Nucleus accumbens (tissue), 56 donors: ENCODE data around the gene LRRC8B.
"Not testable (repeated sequence)": the region's sequence is repeated elsewhere in the genome, so short reads cannot be mapped to it uniquely, and the experiment has no call there.

Experiments used
- DNase-seq, 56 donors: peaks; one replicate each; lab custom pipeline; 2025; lab: John Stamatoyannopoulos, UW

Gene LRRC8B

DNA sequence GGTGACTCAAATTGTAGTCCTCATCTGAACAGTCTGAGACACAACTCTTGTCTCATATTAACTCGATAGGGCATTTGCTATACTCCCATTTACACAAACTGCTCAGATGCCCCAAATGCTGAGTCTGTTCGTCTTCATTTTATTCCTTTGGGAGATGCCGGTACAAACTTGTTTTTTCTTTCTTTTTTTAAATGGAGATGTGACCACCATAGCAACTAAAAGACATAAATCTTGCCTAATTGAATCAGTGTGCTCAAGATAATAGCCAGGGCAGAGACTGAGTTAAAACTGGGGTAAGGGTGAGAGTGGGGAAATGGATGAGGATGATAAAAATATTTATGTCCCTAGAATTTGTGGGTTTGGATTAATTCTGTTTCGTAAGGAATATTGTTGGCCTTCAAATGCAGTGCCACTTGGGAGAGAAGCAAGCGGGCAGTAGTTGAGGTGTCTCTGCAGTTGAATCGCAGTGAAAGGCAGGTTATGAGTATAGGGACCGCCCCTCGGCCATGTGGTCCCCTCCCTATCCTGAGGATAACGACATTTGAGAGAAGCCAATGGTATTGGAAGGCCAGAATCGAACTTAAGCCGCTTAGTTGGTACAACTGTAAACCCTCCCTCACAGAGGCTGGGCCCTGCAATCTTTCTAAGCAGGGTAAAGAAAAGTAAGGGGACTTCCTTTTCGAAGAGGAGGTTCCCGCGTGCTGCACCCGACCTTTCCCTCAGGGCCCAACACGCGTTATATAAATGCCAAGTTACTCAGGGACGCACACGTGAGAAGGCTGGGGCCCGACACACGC lies 859 bp upstream of the LRRC8B start:
- peak in 5 of 56 donors; percentile 28 to 77 (median 43) for DNase-seq

DNA sequence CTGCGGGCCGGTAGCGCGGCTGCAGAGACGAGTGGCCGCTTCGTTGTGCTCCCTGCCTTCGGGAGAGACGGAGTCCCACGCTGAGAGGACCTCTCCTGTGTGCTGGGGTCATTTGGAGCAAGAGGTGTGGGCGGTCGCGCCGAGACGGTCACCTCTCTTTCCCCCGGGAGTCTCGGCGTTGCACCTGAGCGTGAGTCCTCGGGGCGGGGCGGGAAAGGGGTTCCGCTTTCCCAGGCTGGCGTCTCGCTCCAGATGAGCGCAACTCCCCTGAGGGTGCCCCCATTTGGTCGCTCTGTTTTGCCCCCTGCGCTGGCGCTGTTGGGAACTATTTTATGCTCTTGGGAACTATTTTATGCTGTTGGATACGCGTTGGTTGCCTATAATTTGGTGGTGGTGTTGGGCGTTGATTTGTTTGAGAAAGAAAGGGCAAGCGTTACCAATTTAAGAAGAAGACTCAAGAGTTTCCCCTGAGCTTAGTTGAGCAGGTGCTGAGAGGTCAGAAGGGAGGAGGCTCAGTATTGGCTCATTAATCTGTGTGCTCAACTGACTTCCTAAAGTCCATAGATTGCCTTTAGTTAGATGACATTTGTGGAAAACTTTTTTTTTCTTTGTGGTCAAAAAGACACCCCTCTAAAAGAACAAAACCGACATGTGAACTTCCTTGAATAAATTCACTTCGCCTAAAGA lies 683 bp downstream of the LRRC8B start:
- peak in 32 of 56 donors; percentile 15 to 68 (median 50) for DNase-seq

DNA sequence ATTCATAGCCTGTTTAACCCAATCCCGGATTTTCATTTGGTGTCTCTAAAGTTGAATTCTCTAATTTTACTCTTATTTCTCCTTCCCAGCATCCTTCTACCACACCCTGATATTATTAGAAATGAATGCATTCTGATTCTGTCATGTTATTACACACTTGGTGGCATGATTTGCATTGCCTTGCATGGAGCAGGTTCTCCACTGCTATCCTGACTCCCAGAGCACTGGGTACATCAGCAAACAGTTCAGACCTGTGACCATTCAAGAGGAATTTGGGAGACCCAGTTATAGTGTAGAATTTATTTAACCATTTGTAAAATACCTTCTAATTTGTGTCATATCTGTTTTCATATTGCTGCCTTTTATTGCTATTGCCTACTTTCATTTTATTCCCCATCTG lies 2.6 kb downstream of the LRRC8B start:
- no peak for DNase-seq

DNA sequence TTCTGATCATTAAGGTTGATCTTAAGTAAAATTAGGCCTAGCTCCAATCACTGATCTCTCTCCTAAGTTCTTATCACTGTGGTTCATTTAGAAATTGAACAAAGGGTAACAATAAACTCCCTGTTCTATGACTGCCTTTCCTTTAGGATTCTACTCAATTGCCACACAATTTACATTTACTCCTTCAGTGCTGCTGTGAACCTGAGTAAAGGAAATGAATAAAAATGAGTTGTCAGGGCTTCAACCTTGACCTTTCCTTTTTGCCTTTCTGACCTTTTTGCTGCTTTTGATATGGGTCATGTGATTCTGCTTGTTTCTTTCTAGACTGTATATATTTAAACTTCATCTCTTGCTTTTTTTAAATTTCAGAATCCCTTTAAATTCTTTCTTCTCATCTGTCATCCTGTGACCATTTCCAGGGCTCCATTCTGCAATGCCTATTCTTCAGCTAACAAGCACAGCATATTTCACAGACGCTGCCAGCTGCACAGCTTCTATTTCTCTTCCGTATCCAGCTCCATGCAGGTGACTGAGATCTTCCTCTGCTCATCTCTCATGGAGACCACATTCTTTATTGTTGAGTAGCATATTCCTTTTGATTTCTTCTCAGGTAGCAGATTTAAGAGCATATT lies 3.2 kb downstream of the LRRC8B start:
- DNase-seq: no peak

DNA sequence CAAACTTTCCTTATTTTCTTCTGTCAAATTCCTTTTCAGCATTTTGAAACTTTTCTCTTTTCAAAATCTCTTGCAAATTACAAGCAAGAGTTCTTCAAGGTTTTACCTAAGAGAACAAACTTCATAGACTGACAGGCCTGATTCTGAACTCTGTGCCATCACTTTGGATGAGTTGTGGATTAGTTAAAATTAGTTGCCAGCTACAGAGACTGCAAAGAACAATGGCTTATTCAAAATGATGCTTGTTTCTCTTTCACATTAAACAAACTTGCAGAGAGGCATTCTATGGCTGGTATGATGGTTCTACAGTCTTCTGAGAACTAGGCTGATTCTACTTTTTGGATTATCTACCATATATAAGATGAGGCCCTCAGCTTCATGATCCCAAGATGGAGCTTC lies 3.8 kb downstream of the LRRC8B start:
- DNase-seq: peak in 1 of 56 donors; percentile 16

DNA sequence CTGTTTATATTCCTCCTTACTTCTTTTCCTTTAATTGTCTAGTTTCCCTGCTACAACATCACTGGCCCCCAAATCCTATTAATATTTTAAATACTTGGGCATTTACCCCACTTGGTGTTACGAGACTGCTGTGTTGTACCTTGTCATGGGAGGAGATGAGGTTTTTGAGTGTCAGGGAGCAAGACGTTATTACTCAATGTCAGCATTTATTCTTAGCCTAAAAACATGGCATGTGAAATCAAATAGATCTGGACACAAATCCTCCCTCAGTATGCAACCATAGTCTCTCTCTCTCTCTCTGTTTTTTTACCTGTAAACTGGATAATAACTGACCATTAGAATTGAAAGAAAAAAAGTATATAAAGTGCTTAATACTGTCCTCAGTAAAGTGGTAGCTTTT lies 4.6 kb downstream of the LRRC8B start:
- DNase-seq: no peak

DNA sequence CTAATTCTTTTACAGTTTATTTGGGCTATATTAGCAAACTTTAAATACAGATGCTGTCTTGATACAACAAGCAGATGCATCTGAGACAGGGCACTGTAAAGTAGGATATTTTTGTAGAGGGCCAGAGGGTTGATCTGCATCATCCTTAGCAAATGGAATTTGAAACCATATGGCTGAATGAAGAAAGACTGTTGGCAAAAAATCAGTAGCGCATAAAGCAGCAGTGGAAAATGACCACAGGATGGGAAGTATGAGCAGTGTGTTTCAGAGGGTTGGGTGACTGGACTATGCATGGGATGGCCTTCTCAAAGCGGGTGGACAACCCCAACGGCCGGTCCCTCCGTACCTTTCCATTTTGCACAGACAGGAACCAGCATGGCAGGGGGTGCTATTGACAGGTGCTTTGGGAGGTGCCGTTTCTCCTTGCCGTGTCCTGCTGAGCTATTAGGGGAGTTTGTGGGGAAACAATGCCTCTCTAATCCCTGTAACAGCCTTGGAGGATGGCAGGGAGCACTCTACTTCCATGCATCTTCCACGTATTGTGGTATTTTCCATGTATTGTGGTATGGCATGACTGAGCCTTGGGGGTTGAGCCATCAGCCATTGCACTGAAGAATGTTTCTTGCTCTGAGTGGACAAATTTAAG lies 5.9 kb downstream of the LRRC8B start:
- DNase-seq: no peak

DNA sequence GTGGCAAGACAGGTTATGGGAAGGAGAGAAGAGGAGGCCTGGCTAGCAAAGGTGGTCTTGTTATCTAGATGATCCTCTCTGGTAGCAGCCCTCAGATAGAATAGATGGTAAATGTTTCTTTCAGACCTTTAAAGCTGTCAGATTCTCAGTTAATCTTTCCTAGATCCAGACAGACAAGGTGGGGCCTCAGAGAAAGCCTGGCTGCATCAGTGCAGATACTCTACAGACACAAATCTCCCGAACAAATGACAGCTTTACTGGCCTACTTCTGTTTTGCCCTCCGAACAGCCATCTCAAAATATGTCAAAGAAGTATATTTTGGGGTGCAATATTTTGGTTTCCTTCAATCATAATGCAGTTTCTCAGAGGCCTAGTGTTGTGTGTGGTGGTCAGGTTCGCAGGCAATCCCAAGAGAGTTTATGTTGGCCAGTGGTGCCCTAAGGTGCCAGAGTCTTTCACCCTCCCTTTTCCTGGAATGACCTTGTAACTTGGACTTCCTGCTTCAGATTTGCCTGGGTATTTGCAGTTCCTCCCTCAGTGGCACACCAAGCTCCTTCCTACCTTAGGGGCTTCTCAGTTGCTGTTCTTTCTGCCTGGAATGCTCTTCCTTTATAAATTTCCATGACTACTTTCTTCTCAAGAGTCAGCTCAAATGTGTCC lies 7.0 kb downstream of the LRRC8B start:
- DNase-seq: no peak

DNA sequence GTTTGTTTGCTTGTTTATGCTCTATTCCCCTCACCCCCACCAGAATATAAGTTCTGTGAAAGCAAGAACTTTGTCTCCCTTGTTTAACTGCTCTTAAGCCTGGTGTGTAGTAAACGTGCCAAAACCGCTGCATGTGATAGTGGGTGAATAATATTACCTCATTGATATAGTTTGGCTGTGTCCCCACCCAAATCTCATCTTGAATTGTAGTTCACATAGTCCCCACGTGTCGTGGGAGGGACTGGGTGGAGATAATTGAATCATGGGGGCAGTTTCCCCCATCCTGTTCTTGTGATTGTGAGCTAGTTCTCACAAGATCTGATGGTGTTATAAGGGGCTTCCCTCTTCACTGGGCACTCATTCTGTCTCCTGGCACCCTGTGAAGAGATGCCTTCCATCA lies 7.6 kb downstream of the LRRC8B start:
- DNase-seq: no peak

DNA sequence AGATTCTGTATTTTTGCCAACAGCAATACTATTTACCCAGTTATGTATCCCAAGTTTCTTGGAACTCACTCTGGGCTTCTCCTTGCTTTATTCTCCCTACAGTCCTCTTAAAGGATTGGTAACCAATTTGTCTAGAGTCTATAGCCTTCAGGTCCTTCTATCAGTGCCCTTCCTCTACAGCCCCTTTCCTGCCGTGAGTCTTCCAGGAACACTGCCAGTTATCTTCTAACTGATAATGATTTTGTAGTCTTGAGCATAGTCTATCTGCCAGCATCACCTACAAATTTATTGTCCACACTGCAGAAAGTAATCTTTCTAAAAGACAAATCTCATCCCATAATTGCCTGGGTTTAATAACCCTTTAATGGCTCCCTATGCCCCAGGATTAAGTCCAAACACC lies 8.2 kb downstream of the LRRC8B start:
- DNase-seq: no peak

DNA sequence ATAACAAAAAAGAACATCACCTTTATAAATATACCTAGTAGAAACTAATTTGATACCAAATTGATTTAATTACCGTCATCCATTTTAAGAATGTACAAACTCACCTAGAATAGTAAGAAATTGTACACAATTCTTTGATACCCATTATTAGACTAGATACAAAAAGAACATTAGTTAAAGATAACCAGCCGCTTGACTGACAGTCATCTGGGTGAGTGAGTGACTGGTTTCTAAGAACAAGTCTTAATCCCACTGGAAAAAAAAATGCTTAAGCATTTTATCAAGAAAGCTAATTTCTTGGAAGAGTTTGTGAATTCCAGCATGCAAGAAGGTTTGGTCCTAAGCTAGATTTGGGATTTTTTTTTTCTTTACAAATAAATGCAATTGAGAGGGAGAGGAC lies 10.9 kb downstream of the LRRC8B start:
- no peak for DNase-seq

DNA sequence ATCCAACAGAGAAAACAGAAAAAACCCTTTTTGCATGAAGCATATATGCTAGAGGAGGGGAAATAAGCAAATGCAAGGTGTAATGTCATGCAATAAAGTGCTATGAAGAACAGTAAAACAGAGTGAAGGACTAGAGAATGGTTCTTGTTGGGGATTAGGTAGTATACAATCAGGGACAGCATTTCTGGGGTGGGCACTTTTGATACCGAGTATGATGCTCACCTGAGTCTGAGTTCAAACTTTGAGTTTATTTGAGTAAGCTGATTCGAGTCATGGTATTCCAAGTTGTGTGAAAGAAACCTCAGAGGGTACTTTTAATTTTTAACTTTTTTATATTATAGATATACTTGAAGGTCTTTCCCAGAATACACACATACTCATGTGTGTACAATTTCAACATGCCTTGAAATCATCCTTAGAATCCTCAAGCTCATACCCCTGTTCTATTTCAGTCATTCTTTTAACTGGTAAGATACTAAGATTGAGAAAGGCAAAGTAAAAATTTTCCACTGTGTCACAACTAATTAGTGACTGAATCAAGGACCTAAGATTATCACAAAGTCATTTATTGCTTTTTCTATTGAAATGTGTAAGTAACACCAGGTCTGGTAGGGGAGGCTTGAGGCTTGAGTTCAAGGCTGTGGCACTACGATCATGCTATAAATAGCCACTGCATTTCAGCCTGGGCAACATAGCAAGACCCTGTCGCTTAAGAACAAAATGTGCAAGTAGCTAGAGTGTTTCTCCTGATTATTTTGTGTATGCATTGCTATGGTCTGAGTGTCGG lies 12.1 kb downstream of the LRRC8B start:
- no peak for DNase-seq

DNA sequence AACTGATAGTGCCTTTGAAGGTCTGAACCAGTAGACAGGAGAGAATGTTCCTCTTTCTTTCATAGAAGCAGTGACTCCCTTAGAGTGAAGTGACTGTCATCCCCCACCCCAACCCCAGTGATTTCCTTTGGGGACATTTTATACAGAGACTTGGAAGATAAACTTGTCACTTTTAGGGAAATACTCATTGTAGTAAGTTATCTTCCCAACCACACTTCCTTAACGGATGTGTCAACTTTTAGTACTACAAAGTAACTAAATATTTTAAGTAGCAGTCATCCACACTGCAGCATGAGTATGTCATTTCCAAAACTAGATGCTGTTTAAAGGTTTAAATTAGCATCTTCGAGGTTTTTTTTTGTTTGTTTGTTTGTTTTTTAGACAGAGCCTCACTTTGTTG lies 13.7 kb downstream of the LRRC8B start:
- DNase-seq: no peak

DNA sequence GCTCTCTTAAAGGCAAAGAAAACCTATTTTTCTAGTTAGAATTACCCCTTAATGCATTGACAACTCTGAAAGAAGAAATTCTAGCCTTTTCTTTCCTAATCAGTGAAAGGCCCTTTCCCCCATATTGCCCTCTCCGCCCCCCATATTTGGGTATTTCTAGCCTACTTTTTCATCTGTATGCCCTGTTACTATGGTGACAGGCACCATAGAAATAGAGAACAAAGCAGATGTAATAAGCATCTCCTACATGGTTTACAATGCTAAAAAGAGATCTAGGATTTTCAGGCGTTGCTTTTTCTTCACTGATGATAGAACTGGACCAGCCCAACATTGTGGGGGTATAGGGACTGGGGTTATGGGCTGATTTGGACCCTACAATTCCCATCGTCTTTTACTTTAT lies 14.5 kb downstream of the LRRC8B start:
- no peak for DNase-seq

DNA sequence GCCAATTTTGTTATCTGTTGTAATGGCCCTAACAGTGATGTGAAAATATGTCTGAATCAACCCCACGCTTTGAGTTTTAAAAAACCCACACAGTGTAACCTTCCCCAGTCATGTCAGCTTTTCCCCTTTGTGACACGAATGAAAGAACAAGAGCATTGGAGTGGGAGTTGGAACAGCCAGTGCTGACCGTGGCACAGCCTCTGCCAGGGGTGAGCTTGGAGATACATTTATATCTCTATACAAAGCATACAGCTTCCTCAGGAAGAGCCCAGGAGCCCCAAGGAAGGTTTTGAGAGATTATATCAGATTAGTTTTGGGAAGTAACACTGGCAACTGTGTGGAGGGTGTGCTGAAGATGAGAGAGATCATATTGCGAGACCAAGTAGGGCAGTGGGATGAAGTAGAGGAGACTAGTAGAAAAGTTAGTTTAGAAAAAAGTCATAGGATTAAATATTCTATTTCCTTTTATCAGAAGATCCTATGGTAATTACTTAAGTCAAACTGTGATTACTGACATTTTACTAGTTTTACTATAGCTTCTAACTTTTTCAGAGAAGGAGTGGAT lies 15.9 kb downstream of the LRRC8B start:
- peak in 3 of 56 donors; percentile 14 to 30 (median 24) for DNase-seq

DNA sequence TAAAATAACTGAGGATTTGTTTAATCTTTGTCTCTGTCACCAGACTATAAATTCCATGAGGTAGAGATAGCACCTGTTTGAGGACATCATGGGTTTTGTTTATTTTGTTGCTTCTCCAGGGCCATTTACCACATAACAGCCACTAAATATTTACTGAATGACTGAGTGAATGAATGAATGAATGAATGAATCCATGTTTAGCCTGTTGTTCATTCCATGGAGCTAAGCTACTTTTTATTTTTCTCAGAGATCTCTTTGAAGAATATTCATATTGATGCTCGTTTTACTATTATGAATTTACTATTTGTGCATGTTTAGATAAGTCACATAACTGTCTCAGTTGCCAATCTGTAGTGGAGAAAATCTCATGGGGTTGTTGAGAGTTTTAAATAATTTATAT lies 17.7 kb downstream of the LRRC8B start:
- no peak for DNase-seq

DNA sequence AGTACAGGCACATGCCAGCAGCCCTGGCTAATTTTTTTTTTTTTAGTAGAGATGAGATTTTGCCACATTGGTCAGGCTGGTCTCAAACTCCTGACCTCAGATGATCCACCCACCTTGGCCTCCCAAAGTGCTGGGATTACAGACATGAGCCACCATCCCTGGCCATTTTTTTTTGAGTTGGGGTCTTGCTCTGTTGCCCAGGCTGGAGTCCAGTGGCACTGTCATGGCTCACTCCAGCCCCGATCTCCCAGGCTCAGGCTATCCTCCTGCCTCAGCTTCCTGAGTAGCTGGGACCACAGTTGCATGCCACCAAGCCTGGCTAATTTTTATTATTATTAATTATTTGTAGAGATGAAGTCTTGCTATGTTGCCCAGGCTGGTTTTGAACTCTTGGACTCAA lies 19.0 kb downstream of the LRRC8B start:
- not testable (repeated sequence) for DNase-seq

DNA sequence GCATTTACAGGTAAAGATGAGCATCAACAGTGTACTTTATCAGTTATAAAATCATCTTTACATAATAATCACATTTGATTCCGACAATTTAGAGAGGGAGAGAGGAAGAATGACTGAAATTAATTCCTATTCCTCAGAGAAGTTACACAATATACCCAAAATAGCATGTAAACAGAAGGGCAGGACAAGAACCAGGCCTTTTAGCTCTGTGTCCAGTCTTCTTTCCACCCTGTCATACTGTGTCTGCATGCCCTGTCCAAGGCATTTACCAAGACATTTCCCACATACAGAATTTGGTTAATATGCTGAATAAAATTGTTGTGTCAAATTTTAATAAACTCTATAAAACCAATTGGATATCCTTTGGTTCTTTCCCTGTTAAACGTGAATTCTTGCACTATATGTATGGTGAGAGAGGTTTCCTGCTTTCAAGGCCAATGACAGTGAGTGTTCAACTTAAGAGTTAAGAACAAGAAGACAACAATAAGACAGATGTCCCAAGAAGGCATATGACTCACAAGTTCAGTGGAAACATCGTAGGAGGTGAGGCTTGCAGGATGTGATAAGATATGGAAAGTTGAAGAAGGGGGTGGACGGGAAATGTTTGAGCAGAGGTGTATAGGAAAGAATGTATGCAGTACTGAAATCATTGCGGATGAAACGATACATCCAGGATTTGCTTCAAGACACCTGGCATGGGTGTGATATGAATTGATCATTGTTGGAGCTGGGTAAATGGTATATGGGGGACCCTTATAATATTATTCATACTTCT lies 20.8 kb downstream of the LRRC8B start:
- DNase-seq: peak in 3 of 56 donors; percentile 8 to 24 (median 21)
